ENCODE measurements around the gene XXYLT1.
"Not testable (repeated sequence)": the region's sequence is repeated elsewhere in the genome, so short reads cannot be mapped to it uniquely, and the experiment has no call there.

The XXYLT1 gene

GRCh38 chr3:195040094-195040493 lies 230.9 kb downstream of the XXYLT1 start:
- no peak for DNase-seq (ENCODE audit: insufficient read length, low spot score)
- FAIRE-seq: no peak
- TF ChIP-seq POLR2A (IDR thresholded peaks at IDR 0.05; ENCODE audit: low read depth, low read length): no peak

DNA sequence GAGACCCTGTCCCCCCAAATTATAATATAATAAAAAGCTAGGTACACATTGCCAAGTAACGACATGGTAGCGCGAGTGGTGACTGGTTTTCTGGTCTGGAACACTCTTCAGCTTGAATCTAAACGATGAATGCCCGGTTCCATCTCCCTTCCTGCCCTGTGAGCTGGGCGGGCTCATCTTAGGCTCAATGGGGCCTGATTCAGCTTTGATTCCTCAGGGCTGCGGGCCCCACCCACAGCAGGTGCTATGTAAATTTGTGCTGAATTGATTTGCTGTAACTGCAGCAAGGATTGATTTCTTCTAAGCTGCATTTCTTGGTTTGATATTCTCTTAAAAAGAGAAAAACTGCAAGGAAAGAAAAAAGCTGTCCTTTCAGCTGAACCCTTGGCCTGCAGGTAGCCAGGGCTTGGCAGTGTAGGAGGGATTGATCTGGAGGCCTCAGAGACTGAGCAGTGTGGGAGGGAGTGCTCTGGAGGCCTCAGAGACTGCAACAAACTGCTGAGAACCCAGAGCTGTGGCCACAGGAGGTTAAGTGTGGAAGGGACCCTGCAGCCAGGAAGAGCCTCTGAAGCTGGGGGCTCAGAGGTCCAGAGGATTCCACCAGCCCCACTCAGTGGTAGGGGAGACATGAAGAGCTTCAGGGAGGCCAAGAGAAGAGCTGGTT lies 231.6 kb downstream of the XXYLT1 start:
- DNase-seq (ENCODE audit: insufficient read length, low spot score): no peak
- FAIRE-seq: no peak
- no peak for TF ChIP-seq POLR2A (IDR thresholded peaks at IDR 0.05; ENCODE audit: low read depth, low read length)

GRCh38 chr3:195038161-195038560 lies 232.8 kb downstream of the XXYLT1 start:
- no peak for DNase-seq (ENCODE audit: insufficient read length, low spot score)
- no peak for TF ChIP-seq POLR2A (IDR thresholded peaks at IDR 0.05; ENCODE audit: low read depth, low read length)
- no peak for FAIRE-seq

DNA sequence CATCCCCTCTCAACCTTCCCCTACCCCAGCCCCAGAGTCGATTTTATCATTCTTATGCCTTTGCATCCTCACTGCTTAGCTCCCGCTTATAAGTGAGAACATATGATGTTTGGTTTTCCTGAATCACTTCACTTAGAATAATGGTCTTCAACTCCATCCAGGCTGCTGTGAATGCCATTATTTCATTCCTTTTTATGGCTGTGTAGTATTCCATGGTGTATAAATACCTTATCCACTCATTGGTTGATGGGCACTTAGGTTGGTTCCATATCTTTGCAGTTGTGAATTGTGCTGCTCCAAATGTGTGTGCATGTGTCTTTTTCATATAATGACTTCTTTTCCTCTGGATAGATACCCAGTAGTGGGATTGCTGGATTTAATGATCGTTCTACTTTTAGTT lies 233.4 kb downstream of the XXYLT1 start:
- FAIRE-seq; DNase-seq (ENCODE audit: insufficient read length, low spot score): not testable (repeated sequence)

GRCh38 chr3:195036974-195037373 lies 234.0 kb downstream of the XXYLT1 start:
- FAIRE-seq: no peak
- TF ChIP-seq POLR2A (IDR thresholded peaks at IDR 0.05; ENCODE audit: low read depth, low read length): no peak

DNA sequence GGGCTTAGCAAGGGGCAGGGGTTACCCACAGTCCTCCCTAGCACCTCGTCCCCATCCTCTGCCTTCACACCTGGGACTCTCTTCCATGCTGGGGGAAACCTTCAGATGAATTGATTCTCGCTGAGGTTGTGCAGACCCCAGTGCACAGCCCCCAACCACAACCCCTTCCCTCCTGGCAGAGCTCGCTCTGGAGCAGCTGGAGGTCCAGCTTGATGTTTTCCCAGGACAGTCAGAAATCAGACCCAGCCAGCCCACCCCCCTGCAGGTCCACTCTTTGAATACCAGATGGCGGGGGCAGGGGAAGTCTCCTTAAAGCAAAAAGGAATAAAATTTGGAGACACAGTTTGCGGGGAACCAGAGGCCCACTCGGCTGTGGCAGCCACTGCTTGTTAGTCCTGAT lies 234.4 kb downstream of the XXYLT1 start:
- no peak for FAIRE-seq
- no peak for TF ChIP-seq POLR2A (IDR thresholded peaks at IDR 0.05; ENCODE audit: low read depth, low read length)
- no peak for DNase-seq (ENCODE audit: insufficient read length, low spot score)

More at GRCh38 chr3:195036974-195037373, 234.0 kb downstream of the XXYLT1 start:
- DNase-seq (ENCODE audit: insufficient read length, low spot score): no peak

DNA sequence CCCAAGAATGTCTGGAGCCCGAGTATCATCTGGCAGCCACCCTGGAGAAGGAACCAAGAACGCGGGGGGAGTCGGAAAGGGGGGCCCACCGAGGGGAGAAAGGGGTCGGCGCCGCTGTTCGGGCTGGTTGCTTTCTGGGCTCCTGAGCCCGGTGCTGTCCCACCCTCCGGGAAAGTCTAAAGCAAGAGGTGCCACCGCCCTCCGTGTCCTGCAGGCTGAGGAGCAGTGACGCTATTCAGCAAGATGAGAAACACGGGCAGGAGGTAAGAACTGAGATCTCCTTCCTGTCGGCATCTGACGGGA lies 234.8 kb downstream of the XXYLT1 start:
- no peak for TF ChIP-seq POLR2A (IDR thresholded peaks at IDR 0.05; ENCODE audit: low read depth, low read length)
- FAIRE-seq (no peak), DNase-seq (ENCODE audit: insufficient read length, low spot score) (no peak)

GRCh38 chr3:195035345-195036202 lies 235.4 kb downstream of the XXYLT1 start:
- FAIRE-seq (no peak), DNase-seq (ENCODE audit: insufficient read length, low spot score) (no peak)
- TF ChIP-seq POLR2A (IDR thresholded peaks at IDR 0.05; ENCODE audit: low read depth, low read length): no peak

DNA sequence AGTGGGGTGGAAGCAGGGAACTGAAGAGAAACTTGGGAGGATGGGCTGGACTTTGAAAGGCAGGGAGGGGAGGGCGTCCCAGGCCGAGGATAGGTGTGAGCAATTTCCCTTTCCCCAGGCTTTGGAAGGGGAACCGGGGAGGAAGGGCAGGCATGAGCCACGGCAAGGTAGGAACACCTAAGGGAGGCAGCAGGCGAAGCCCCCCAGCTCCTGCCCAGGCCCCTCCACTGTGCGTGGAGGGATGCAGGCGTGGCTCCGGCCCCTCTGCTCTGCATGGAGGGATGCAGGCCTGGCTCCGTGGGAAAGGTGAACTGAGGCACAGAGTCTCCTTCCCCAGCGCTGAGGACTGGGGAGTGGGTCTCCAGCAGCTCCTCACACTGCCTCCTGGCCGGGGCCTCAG lies 236.4 kb downstream of the XXYLT1 start:
- TF ChIP-seq POLR2A (IDR thresholded peaks at IDR 0.05; ENCODE audit: low read depth, low read length): no peak
- FAIRE-seq (no peak), DNase-seq (ENCODE audit: insufficient read length, low spot score) (no peak)

DNA sequence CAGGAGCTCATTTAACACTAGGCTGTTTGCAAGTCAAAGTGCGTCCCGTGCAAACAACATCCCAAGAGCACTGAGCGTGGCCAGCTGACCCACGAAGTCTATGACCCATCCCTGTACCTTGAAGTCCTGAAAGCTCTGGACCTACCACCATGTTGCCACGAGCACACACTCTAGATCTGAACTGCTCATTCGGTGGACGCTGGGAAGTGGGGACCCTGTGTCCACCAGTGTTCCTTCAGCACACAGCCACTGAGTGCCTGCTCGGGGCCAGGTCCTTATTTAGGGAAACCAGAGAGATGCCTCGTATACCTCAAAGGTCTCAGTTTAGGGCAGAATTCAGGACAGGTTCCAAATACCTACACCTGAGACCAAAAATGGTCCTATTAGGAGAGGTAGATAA lies 236.9 kb downstream of the XXYLT1 start:
- DNase-seq (ENCODE audit: insufficient read length, low spot score): no peak
- TF ChIP-seq POLR2A (IDR thresholded peaks at IDR 0.05; ENCODE audit: low read depth, low read length): no peak
- FAIRE-seq: no peak

DNA sequence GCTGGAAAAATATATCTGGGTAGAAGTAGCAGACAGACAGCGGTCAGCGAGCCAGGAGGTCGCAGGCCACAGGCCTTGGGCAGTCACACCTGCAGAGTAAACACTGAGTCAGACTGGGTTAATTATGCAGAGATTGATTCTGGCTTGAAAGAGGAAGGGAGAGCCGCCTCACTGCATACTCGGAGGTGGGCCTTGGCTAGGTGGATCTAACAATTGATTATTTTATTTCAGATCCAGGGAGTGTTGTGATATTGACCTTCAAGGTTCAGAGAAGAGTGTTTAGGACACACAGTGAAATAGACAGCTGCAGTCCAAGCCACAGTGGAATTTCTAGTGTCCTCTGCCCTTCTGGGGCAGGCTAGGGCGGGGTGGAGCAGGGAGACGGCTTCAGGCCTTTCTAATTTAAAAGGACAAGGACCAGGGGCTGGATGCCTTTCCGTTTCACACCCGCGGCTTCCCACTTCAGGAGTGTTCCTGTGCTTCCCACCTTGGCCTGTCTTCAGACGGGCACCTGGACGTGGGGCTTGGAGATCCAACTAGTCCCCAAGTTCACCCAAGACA lies 237.3 kb downstream of the XXYLT1 start:
- no peak for DNase-seq (ENCODE audit: insufficient read length, low spot score)
- no peak for TF ChIP-seq POLR2A (IDR thresholded peaks at IDR 0.05; ENCODE audit: low read depth, low read length)
- FAIRE-seq: no peak

GRCh38 chr3:195032955-195033354 lies 238.0 kb downstream of the XXYLT1 start:
- TF ChIP-seq POLR2A (IDR thresholded peaks at IDR 0.05; ENCODE audit: low read depth, low read length): no peak
- FAIRE-seq (no peak), DNase-seq (ENCODE audit: insufficient read length, low spot score) (no peak)

DNA sequence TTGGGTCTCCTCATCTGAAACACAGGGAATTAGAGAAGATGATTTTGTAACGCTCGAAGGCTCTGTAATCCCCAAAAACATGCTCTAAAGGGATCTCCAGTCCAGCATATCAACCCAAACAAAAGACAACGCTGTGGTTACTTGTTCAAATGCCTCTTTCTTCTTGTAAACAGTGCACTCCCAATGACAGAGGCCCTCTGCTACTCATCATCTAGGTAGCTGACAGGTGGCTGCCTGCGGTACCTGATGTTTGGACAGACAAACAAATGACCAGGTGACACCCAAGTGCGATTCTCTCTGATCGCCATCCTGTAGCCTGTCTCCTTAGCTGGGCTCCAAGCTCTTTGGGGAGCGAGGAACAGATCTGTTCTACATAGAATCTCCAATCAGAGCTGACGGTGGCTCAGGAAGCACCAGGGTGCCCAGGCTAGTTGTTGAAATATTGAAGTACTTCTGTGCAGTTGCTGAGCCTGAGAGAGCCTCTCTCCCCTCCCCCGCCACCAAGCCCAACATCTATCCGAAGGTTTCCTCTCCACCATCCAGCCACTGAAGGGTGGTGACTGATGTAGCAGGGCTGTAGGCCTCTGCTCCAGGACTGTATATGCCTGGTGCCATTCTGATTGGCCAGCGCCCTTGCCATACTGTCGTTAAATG lies 238.7 kb downstream of the XXYLT1 start:
- FAIRE-seq (no peak), DNase-seq (ENCODE audit: insufficient read length, low spot score) (no peak)
- no peak for TF ChIP-seq POLR2A (IDR thresholded peaks at IDR 0.05; ENCODE audit: low read depth, low read length)

DNA sequence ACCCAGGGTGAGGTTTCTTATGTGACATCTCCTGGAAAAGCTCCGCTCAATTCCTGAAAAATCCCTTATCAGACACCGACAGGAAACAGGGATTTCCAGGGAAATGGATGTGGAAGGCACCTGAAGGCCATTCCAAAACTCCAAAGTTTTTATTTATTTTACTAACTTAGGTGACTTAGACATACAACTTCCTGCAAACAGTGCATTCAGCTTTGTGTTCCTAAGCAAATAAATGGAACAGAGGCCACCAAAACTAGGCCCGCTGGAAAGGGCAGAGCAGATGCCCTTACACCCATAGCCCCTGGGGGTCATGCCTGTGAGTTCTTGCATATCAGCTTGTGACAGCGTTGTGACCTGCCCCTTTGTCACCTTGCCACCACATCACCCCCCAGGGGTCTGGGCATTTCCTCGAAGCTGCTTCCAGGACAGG lies 239.4 kb downstream of the XXYLT1 start:
- DNase-seq (ENCODE audit: insufficient read length, low spot score) (no peak), FAIRE-seq (no peak)
- no peak for TF ChIP-seq POLR2A (IDR thresholded peaks at IDR 0.05; ENCODE audit: low read depth, low read length)

Data from H54 (cell line).